ENCODE data around the gene CASP12.

CASP12 gene

GRCh38 chr11:104918113-104918824 is 20.0 kb upstream of the CASP12 start:
- Histone ChIP-seq H3K9me3 (ENCODE audit: control insufficient read depth, low read length) (no peaks in the 10 kb centered on the region), H3K4me3 (ENCODE audit: insufficient read depth, low read depth, low read length, poor library complexity, severe bottlenecking) (peak overlapping the region; percentile 66), H3K4me1 (ENCODE audit: control insufficient read depth, insufficient read depth, low read length, poor library complexity, severe bottlenecking) (peaks cover 8% of the 10 kb centered on the region), H3K27me3 (replicated peaks; ENCODE audit: control insufficient read depth, insufficient read depth, low read length, poor library complexity, severe bottlenecking) (no peaks in the 10 kb centered on the region), H3K36me3 (ENCODE audit: control insufficient read depth, insufficient read depth, low read length) (no peaks in the 10 kb centered on the region), H3K27ac (ENCODE audit: insufficient read depth, low read length, poor library complexity, severe bottlenecking) (peak overlapping the region; percentile 49)
- DNase-seq: no peak

GRCh38 chr11:104917271-104918112 is 19.2 kb upstream of the CASP12 start:
- Histone ChIP-seq H3K27ac (ENCODE audit: insufficient read depth, low read length, poor library complexity, severe bottlenecking) (peak overlapping the region; percentile 49), H3K36me3 (ENCODE audit: control insufficient read depth, insufficient read depth, low read length) (no peaks in the 10 kb centered on the region), H3K4me3 (ENCODE audit: insufficient read depth, low read depth, low read length, poor library complexity, severe bottlenecking) (peak overlapping the region; percentile 66), H3K4me1 (ENCODE audit: control insufficient read depth, insufficient read depth, low read length, poor library complexity, severe bottlenecking) (peaks cover 8% of the 10 kb centered on the region), H3K9me3 (ENCODE audit: control insufficient read depth, low read length) (no peaks in the 10 kb centered on the region), H3K27me3 (replicated peaks; ENCODE audit: control insufficient read depth, insufficient read depth, low read length, poor library complexity, severe bottlenecking) (no peaks in the 10 kb centered on the region)
- no peak for DNase-seq

DNA sequence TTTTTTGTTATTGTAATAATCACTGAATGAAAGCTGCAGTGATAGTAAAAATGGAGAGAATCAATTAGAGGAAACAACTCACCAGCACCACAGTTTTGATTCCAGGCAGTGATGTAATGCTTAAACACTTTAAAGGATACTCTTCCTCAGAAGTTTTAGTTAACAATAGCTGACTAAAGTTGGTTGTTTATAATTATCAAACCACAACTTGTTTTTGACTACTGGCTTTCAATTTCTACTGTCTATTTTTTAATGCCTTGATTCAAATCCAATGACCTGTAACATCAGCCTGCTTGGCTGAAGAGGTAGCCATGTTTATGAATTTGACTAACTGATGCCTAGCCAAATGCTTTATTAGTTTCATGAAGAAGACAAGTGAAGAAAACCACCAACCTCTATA is 18.2 kb upstream of the CASP12 start:
- Histone ChIP-seq H3K27me3 (replicated peaks; ENCODE audit: control insufficient read depth, insufficient read depth, low read length, poor library complexity, severe bottlenecking) (no peaks in the 10 kb centered on the region), H3K36me3 (ENCODE audit: control insufficient read depth, insufficient read depth, low read length) (no peaks in the 10 kb centered on the region), H3K4me3 (ENCODE audit: insufficient read depth, low read depth, low read length, poor library complexity, severe bottlenecking) (peak overlapping the region; percentile 66), H3K4me1 (ENCODE audit: control insufficient read depth, insufficient read depth, low read length, poor library complexity, severe bottlenecking) (peaks cover 8% of the 10 kb centered on the region), H3K27ac (ENCODE audit: insufficient read depth, low read length, poor library complexity, severe bottlenecking) (peak overlapping the region; percentile 43), H3K9me3 (ENCODE audit: control insufficient read depth, low read length) (no peaks in the 10 kb centered on the region)
- DNase-seq: no peak

- Histone ChIP-seq H3K9me3 (ENCODE audit: control insufficient read depth, low read length) (no peaks in the 10 kb centered on the region), H3K27me3 (replicated peaks; ENCODE audit: control insufficient read depth, insufficient read depth, low read length, poor library complexity, severe bottlenecking) (no peaks in the 10 kb centered on the region), H3K36me3 (ENCODE audit: control insufficient read depth, insufficient read depth, low read length) (no peaks in the 10 kb centered on the region), H3K27ac (ENCODE audit: insufficient read depth, low read length, poor library complexity, severe bottlenecking) (no peak overlapping the region), H3K4me1 (ENCODE audit: control insufficient read depth, insufficient read depth, low read length, poor library complexity, severe bottlenecking) (peaks cover 6% of the 10 kb centered on the region), H3K4me3 (ENCODE audit: insufficient read depth, low read depth, low read length, poor library complexity, severe bottlenecking) (no peak overlapping the region)
- no peak for DNase-seq
Measured at GRCh38 chr11:104912102-104912501, 13.8 kb upstream of the CASP12 start.

- no peaks in the 10 kb centered on the region for H3K36me3 ChIP-seq (ENCODE audit: control insufficient read depth, insufficient read depth, low read length)
Measured at GRCh38 chr11:104908186-104908531, 9.9 kb upstream of the CASP12 start.

GRCh38 chr11:104907521-104908185 is 9.4 kb upstream of the CASP12 start:
- Histone ChIP-seq H3K27ac (ENCODE audit: insufficient read depth, low read length, poor library complexity, severe bottlenecking) (no peak overlapping the region), H3K4me1 (ENCODE audit: control insufficient read depth, insufficient read depth, low read length, poor library complexity, severe bottlenecking) (no peaks in the 10 kb centered on the region), H3K4me3 (ENCODE audit: insufficient read depth, low read depth, low read length, poor library complexity, severe bottlenecking) (no peak overlapping the region), H3K27me3 (replicated peaks; ENCODE audit: control insufficient read depth, insufficient read depth, low read length, poor library complexity, severe bottlenecking) (no peaks in the 10 kb centered on the region), H3K9me3 (ENCODE audit: control insufficient read depth, low read length) (no peaks in the 10 kb centered on the region), H3K36me3 (ENCODE audit: control insufficient read depth, insufficient read depth, low read length) (no peaks in the 10 kb centered on the region)
- DNase-seq: no peak

More at GRCh38 chr11:104908186-104908531, 9.9 kb upstream of the CASP12 start:
- Histone ChIP-seq H3K9me3 (ENCODE audit: control insufficient read depth, low read length) (no peaks in the 10 kb centered on the region), H3K27ac (ENCODE audit: insufficient read depth, low read length, poor library complexity, severe bottlenecking) (no peak overlapping the region), H3K27me3 (replicated peaks; ENCODE audit: control insufficient read depth, insufficient read depth, low read length, poor library complexity, severe bottlenecking) (no peaks in the 10 kb centered on the region), H3K4me1 (ENCODE audit: control insufficient read depth, insufficient read depth, low read length, poor library complexity, severe bottlenecking) (no peaks in the 10 kb centered on the region), H3K4me3 (ENCODE audit: insufficient read depth, low read depth, low read length, poor library complexity, severe bottlenecking) (no peak overlapping the region)
- DNase-seq: no peak

DNA sequence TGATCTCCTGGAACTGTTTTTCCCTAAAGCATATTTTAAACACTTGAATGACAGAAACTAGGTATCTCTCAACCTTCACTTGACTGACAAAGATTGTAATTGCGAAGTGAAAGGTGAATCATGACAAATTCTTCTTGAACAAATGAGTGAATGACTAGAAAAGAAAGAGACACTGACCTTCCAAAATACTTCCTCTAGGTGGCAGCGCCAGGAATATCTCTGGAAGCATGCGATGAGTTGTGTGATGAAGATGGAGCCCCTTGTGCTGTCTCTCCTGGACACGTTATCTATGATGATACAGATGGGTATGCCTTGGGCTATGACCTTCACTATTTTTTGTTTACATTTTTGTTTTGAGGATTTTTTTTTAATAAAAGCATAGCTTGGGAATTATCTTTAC is 7.0 kb upstream of the CASP12 start:
- Histone ChIP-seq H3K4me3 (ENCODE audit: insufficient read depth, low read depth, low read length, poor library complexity, severe bottlenecking) (no peak overlapping the region), H3K9me3 (ENCODE audit: control insufficient read depth, low read length) (no peaks in the 10 kb centered on the region), H3K27ac (ENCODE audit: insufficient read depth, low read length, poor library complexity, severe bottlenecking) (no peak overlapping the region), H3K27me3 (replicated peaks; ENCODE audit: control insufficient read depth, insufficient read depth, low read length, poor library complexity, severe bottlenecking) (no peaks in the 10 kb centered on the region), H3K36me3 (ENCODE audit: control insufficient read depth, insufficient read depth, low read length) (no peaks in the 10 kb centered on the region), H3K4me1 (ENCODE audit: control insufficient read depth, insufficient read depth, low read length, poor library complexity, severe bottlenecking) (no peaks in the 10 kb centered on the region)
- DNase-seq: no peak

GRCh38 chr11:104899226-104899625 is 966 bp upstream of the CASP12 start:
- H3K27ac ChIP-seq (ENCODE audit: insufficient read depth, low read length, poor library complexity, severe bottlenecking): no peak overlapping the region
- H3K9me3 ChIP-seq (ENCODE audit: control insufficient read depth, low read length): no peaks in the 10 kb centered on the region
- H3K4me3 ChIP-seq (ENCODE audit: insufficient read depth, low read depth, low read length, poor library complexity, severe bottlenecking): no peak overlapping the region
- H3K36me3 ChIP-seq (ENCODE audit: control insufficient read depth, insufficient read depth, low read length): no peaks in the 10 kb centered on the region
- no peaks in the 10 kb centered on the region for H3K27me3 ChIP-seq (replicated peaks; ENCODE audit: control insufficient read depth, insufficient read depth, low read length, poor library complexity, severe bottlenecking)
- DNase-seq: no peak
- H3K4me1 ChIP-seq (ENCODE audit: control insufficient read depth, insufficient read depth, low read length, poor library complexity, severe bottlenecking): no peaks in the 10 kb centered on the region

DNA sequence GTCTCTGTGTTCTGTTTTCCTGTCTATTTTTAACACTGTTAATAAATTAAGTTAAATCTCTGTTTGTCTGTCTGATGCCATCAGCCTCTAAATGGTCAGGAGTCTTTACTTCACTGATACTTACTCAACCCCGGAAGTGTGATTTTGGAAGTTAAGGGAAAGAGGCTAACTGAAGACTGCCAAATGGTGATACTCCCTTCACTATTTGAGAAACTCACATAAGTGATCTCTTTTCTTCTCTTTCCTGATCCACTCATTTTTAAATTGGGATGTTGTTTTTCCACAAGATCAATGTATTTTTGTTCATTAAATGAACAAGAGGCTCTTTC is 389 bp upstream of the CASP12 start:
- no peaks in the 10 kb centered on the region for H3K9me3 ChIP-seq (ENCODE audit: control insufficient read depth, low read length)
- H3K4me3 ChIP-seq (ENCODE audit: insufficient read depth, low read depth, low read length, poor library complexity, severe bottlenecking): no peak overlapping the region
- no peaks in the 10 kb centered on the region for H3K27me3 ChIP-seq (replicated peaks; ENCODE audit: control insufficient read depth, insufficient read depth, low read length, poor library complexity, severe bottlenecking)
- no peaks in the 10 kb centered on the region for H3K4me1 ChIP-seq (ENCODE audit: control insufficient read depth, insufficient read depth, low read length, poor library complexity, severe bottlenecking)
- no peaks in the 10 kb centered on the region for H3K36me3 ChIP-seq (ENCODE audit: control insufficient read depth, insufficient read depth, low read length)
- no peak overlapping the region for H3K27ac ChIP-seq (ENCODE audit: insufficient read depth, low read length, poor library complexity, severe bottlenecking)
- no peak for DNase-seq

- H3K9me3 ChIP-seq (ENCODE audit: control insufficient read depth, low read length): no peaks in the 10 kb centered on the region
- no peak for DNase-seq
- no peaks in the 10 kb centered on the region for H3K27me3 ChIP-seq (replicated peaks; ENCODE audit: control insufficient read depth, insufficient read depth, low read length, poor library complexity, severe bottlenecking)
- no peak overlapping the region for H3K27ac ChIP-seq (ENCODE audit: insufficient read depth, low read length, poor library complexity, severe bottlenecking)
- H3K4me1 ChIP-seq (ENCODE audit: control insufficient read depth, insufficient read depth, low read length, poor library complexity, severe bottlenecking): no peaks in the 10 kb centered on the region
- no peaks in the 10 kb centered on the region for H3K36me3 ChIP-seq (ENCODE audit: control insufficient read depth, insufficient read depth, low read length)
- H3K4me3 ChIP-seq (ENCODE audit: insufficient read depth, low read depth, low read length, poor library complexity, severe bottlenecking): no peak overlapping the region
Measured at GRCh38 chr11:104895634-104896033, 2.6 kb downstream of the CASP12 start.
